Cardiac septum (tissue), 1 donor: ENCODE results near the gene PPP1R17. TPM values are rescaled to one million over a fixed set of nuclear protein-coding genes. Genes with fewer than 3 reads are reported as not detected.

Experiments
- DNase-seq: peaks from one replicate; pipeline ENCODE4 v3.0.0-alpha.2; 2020; ENCODE audit warnings: low spot score
- intact Hi-C: fragments of 100-400 bp; cut with DNase I; formaldehyde crosslinking; loops from one replicate; pipeline ENCODE4 v1.14.0; 2022
- total RNA-seq: library from RNA; stranded (reverse); fragmentation: NEBNext Ultra II Directional; extraction: Animal tissue kit (Norgen Biotek cat#: 25700); gene quantifications from one replicate; pipeline ENCODE4 v1.2.1, GENCODE V29; 2021
- donor health status: DM: no; HTN: no; CAD: no.

PPP1R17 gene
- total RNA-seq, 1 donor from 2014 or later = not detected

DNA sequence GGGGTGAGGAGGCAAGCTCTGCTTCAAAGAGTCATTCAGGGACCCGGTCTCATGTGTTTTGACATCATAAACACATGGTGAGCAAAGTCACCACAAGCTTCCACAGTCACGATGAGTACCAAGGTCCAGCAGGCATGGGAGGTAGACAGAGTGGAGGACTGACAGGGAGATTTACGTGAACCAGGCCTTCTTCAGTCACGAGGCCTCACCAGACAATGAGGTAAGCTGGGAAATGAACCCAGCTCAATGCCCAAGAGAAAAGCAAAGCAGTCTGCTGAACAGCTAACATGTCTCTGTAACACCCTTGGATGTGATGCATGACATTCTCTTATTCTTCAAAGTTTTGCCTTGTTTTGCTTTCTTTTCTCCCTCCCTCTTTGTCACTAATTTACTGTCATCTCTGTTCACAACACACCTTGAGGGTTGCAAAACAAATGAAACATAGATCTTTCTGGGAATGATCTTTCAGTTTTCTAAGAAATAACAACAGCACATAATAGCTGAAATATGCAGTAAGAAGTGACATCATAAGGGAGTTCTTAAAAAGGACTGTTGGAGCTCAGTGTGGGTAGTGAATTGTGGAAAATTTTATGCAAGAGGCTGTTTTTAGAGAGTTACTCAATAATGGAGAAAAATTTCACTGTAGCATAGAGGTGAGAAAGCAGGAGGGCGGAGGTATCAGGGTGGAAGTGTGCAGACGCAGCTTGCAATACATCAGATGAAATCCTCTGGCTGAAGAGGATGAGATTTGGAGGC, 9.0 kb downstream of the PPP1R17 start:
- intact Hi-C loops = no loop called here
- no peak for DNase-seq

- intact Hi-C loops = no loop called here
- DNase-seq = no peak
Observed at GRCh38 chr7:31699050-31699449, 12.0 kb downstream of the PPP1R17 start.

GRCh38 chr7:31702354-31702753, 15.3 kb downstream of the PPP1R17 start:
- no peak for DNase-seq
- intact Hi-C loops = no loop called here

GRCh38 chr7:31705377-31705776, 18.4 kb downstream of the PPP1R17 start:
- DNase-seq = no peak
- intact Hi-C loops = no loop called here

DNA sequence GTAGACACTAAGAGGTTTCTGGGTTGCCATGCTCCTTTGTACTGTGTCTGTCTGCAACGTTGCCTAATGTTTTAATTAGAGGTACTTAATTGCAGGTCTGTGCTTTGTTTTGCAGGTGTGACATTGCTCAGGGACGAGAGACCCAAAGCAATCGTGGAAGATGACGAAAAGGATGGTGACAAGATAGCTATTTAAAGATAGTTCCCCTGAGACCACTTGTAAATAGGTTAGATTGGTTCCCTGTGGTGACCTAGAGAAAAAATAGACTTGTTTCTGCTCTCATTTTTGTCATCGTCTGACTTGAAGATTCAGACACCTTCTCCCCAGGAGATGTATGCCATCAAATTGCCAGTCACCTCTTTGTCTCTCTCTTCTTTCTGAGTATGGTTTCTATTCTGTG, 20.1 kb downstream of the PPP1R17 start:
- intact Hi-C loops = no loop called here

GRCh38 chr7:31710171-31710570, 23.2 kb downstream of the PPP1R17 start:
- intact Hi-C loops = no loop called here
- no peak for DNase-seq

More for the DNA sequence above, 20.1 kb downstream of the PPP1R17 start:
- no peak for DNase-seq

DNA sequence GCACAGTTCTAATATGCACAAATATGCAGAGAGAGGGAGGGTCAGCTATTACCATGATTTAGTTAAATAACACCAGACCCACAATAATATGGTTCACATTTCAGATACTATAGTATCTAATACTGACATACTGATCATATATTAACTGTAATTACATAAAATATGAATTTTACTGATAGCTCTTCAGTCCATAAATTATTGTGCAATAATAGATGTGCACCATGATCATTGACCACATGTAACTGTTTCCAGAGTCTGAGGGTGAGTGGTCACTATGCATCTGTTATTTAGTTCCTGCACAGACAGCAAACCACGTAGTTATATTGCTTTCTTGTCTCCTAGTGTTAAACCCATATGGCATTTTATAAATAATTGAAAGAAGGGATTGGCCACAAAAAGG, 29.3 kb downstream of the PPP1R17 start:
- intact Hi-C loops = no loop called here
- no peak for DNase-seq

DNA sequence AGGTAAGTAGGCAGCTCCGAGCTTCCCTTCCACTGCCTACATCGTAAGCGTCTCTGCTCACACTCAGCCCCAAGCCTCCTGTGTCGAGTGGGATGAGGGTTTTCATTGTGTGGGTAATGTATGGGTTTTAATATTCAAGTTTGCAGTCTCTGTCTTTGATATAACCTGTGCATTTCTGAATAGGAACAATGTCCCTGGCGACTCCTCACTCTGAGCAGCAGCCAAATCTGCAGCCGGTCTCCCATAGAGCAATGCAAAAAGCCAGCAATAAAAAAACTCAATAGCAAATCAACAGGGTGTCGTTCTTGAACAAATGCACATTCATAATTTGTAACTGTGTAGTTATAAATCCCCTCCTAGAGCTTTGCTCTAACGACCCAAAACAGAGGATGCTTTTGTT, 33.4 kb downstream of the PPP1R17 start:
- DNase-seq = no peak
- intact Hi-C loops = no loop called here

- DNase-seq = no peak
- intact Hi-C loops = no loop called here
Observed at GRCh38 chr7:31724696-31725095, 37.7 kb downstream of the PPP1R17 start.

- intact Hi-C loops = no loop called here
- no peak for DNase-seq
Observed at GRCh38 chr7:31729195-31729804, 42.3 kb downstream of the PPP1R17 start.

- intact Hi-C loops = loop anchor here (2.0 kb wide), 1 partner anchor 86 kb away; no protein-coding TSS in a partner anchor
- DNase-seq = no peak
Observed at GRCh38 chr7:31734456-31734855, 47.4 kb downstream of the PPP1R17 start.

- intact Hi-C loops = loop anchor here (2.0 to 5.0 kb wide), 3 partner anchors 87 to 604 kb away; no protein-coding TSS in a partner anchor
- DNase-seq = no peak
Observed at GRCh38 chr7:31735991-31736982, 49.3 kb downstream of the PPP1R17 start.

DNA sequence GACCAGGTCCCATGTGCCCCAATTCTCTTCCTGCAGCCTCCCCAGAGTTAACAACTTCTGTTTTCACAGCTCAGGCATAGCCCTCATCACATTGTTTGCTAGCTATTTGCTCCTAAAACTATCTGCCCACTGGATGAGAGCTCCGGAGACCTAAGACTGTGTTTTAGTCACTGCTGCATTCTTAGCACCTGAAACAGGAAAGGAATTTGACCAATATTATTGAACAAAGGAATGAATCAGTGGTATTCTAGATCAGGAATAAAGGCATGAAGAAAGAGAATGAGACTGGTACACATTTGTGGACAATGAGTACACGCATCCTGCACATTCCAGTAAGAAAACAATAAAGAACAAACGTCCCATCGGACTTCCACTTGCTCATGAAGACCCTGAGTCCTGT, 54.8 kb downstream of the PPP1R17 start:
- no peak for DNase-seq
- intact Hi-C loops = loop anchor here (10.0 kb wide), 2 partner anchors 603 to 733 kb away; no protein-coding TSS in a partner anchor

GRCh38 chr7:31744294-31744874, 57.4 kb downstream of the PPP1R17 start:
- intact Hi-C loops = loop anchor here (2.0 to 10.0 kb wide), 3 partner anchors 460 to 730 kb away; no protein-coding TSS in a partner anchor
- no peak for DNase-seq

DNA sequence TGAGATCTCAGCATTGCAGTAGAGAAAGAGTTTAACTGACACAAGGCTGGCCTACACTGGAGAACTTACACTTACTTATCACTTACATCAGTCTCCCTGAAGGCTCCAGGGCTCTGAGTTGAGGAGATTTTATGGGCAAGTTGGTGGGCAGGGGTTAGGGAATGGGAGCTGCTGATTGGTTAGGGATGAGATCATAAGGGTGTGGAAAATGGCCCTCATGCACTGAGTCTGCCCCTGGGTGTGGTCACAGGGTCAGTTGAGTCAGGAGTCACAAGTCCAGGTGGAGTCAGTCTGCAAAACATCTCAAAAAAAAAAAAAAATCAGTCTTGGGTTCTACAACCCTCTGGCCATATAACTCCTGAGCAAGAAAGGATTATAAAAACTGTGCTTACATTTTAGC, 60.5 kb downstream of the PPP1R17 start:
- intact Hi-C loops = loop anchor here (10.0 kb wide), 2 partner anchors 597 to 727 kb away; no protein-coding TSS in a partner anchor

DNA sequence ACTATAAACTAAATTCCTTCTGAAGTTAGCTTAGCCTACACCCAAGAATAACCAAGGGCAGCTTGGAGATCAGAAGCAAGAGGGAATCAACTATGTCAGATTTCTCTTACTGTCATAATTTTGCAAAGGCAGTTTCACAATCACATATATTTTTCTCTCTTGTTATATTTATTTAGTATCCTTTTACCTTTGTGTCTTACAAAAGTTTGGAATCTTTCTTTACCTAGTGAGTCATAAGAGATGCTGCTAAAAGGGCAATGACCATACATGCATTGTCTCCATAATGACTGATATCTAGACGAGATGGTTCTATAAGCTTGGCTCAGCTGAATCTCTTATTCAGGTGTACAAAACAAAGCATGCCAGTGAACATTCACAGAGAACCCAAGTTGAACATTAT, 61.1 kb downstream of the PPP1R17 start:
- intact Hi-C loops = loop anchor here (10.0 kb wide), 2 partner anchors 597 to 727 kb away; no protein-coding TSS in a partner anchor
- no peak for DNase-seq

More for the DNA sequence above, 60.5 kb downstream of the PPP1R17 start:
- no peak for DNase-seq

DNA sequence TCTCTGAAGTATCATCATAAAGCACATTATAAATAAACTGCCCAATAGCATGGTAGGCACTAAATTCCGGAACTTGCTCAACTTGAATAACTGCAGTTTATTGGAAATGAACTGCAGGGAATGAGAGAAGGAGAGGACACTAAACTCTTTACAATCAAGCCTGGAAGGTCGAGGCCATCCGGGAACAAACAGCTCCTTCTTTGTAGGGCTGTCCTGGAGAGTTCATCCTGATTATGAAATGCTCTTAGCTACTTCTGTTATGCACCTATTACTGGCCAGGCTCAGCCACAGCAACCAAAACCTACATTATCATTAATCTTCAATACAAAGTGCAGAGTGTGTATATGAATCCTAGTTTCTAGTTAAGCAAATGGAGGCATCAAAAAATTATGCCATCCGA, 64.7 kb downstream of the PPP1R17 start:
- intact Hi-C loops = no loop called here
- no peak for DNase-seq
